Tibial nerve (tissue), 3 donors: ENCODE measurements around the gene HUNK.

Experiments
- CTCF ChIP-seq, 5 experiments: fragments of 200-600 bp in 3 of 5; fragments of 450-650 bp in 2 of 5; sonication (generic) in 3 of 5; IDR thresholded peaks; one replicate each; pipeline ENCODE4 v1.5.1; 2016 to 2019; ENCODE audit warnings: antibody characterized with exemption in 5 of 5, mild to moderate bottlenecking in 3 of 5, moderate library complexity in 2 of 5
- POLR2A ChIP-seq, 2 donors: fragments of 450-650 bp; IDR thresholded peaks; one replicate each; pipeline ENCODE4 v1.6.1; 2017; ENCODE audit warnings: antibody characterized with exemption in 2 of 2, mild to moderate bottlenecking in 2 of 2, moderate library complexity in 2 of 2

GRCh38 chr21:31910074-31910470 is 37.3 kb downstream of the HUNK start:
- TF ChIP-seq CTCF (IDR thresholded peaks at IDR 0.05) (no peak), POLR2A (IDR thresholded peaks at IDR 0.05) (no peak)
